ENCODE measurements around the gene AKTIP. TPM values are rescaled to one million over a fixed set of nuclear protein-coding genes. Genes with fewer than 3 reads are reported as not detected.
A peak's percentile ranks its signal among the peaks of the same experiment; 100 is the strongest.

AKTIP gene
- total and polyA plus RNA-seq, 4 donors: 56.8 to 76.2 (median 68.5) TPM

- H3K27me3 ChIP-seq (ENCODE audit: control insufficient read depth, insufficient read depth, low read length): no peaks in the 10 kb centered on the region
- 13% methylated on average over 1 of the region's 5 CpGs for WGBS (ENCODE audit: insufficient coverage)
- no peaks in the 10 kb centered on the region for H3K36me3 ChIP-seq (ENCODE audit: control insufficient read depth, insufficient read depth, low read length)
- H3K4me3 ChIP-seq (ENCODE audit: low read depth, low read length): no peak overlapping the region
- H3K27ac ChIP-seq (ENCODE audit: low read depth, low read length): no peak overlapping the region
- no peaks in the 10 kb centered on the region for H3K9me3 ChIP-seq (ENCODE audit: control insufficient read depth, insufficient read depth, low read length)
- H3K4me1 ChIP-seq (ENCODE audit: control insufficient read depth, insufficient read depth, low read length): no peaks in the 10 kb centered on the region
- DNase-seq (ENCODE audit: low read depth in 4 of 6, low spot score in 6 of 6): no peak
Measured at GRCh38 chr16:53537626-53538025, 34.6 kb upstream of the AKTIP start.

GRCh38 chr16:53534206-53534605 lies 31.2 kb upstream of the AKTIP start:
- 97% methylated on average over 2 of the region's 2 CpGs for WGBS (ENCODE audit: insufficient coverage)
- Histone ChIP-seq H3K27me3 (ENCODE audit: control insufficient read depth, insufficient read depth, low read length) (no peaks in the 10 kb centered on the region), H3K36me3 (ENCODE audit: control insufficient read depth, insufficient read depth, low read length) (no peaks in the 10 kb centered on the region), H3K4me1 (ENCODE audit: control insufficient read depth, insufficient read depth, low read length) (peaks cover 7% of the 10 kb centered on the region), H3K27ac (ENCODE audit: low read depth, low read length) (no peak overlapping the region), H3K9me3 (ENCODE audit: control insufficient read depth, insufficient read depth, low read length) (no peaks in the 10 kb centered on the region), H3K4me3 (ENCODE audit: low read depth, low read length) (no peak overlapping the region)
- DNase-seq (ENCODE audit: low read depth in 4 of 6, low spot score in 6 of 6): no peak

GRCh38 chr16:53530741-53531140 lies 27.7 kb upstream of the AKTIP start:
- H3K4me3 ChIP-seq (ENCODE audit: low read depth, low read length): no peak overlapping the region
- H3K9me3 ChIP-seq (ENCODE audit: control insufficient read depth, insufficient read depth, low read length): no peaks in the 10 kb centered on the region
- H3K27me3 ChIP-seq (ENCODE audit: control insufficient read depth, insufficient read depth, low read length): no peaks in the 10 kb centered on the region
- H3K4me1 ChIP-seq (ENCODE audit: control insufficient read depth, insufficient read depth, low read length): peaks cover 11% of the 10 kb centered on the region
- no CpG with 5 or more reads among the region's 1 CpG for WGBS (ENCODE audit: insufficient coverage)
- no peak overlapping the region for H3K27ac ChIP-seq (ENCODE audit: low read depth, low read length)
- no peak for DNase-seq (ENCODE audit: low read depth in 4 of 6, low spot score in 6 of 6)
- no peaks in the 10 kb centered on the region for H3K36me3 ChIP-seq (ENCODE audit: control insufficient read depth, insufficient read depth, low read length)

- Histone ChIP-seq H3K9me3 (ENCODE audit: control insufficient read depth, insufficient read depth, low read length) (no peaks in the 10 kb centered on the region), H3K4me1 (ENCODE audit: control insufficient read depth, insufficient read depth, low read length) (peaks cover 11% of the 10 kb centered on the region), H3K27ac (ENCODE audit: low read depth, low read length) (no peak overlapping the region), H3K27me3 (ENCODE audit: control insufficient read depth, insufficient read depth, low read length) (no peaks in the 10 kb centered on the region), H3K4me3 (ENCODE audit: low read depth, low read length) (no peak overlapping the region), H3K36me3 (ENCODE audit: control insufficient read depth, insufficient read depth, low read length) (no peaks in the 10 kb centered on the region)
- 29% methylated on average over 9 of the region's 10 CpGs for WGBS (ENCODE audit: insufficient coverage)
- peak in 1 of 6 donors; percentile 63 for DNase-seq (ENCODE audit: low read depth in 4 of 6, low spot score in 6 of 6)
Measured at GRCh38 chr16:53530046-53530445, 27.0 kb upstream of the AKTIP start.

GRCh38 chr16:53529513-53529912 lies 26.5 kb upstream of the AKTIP start:
- no peaks in the 10 kb centered on the region for H3K36me3 ChIP-seq (ENCODE audit: control insufficient read depth, insufficient read depth, low read length)
- H3K27me3 ChIP-seq (ENCODE audit: control insufficient read depth, insufficient read depth, low read length): no peaks in the 10 kb centered on the region
- no peak overlapping the region for H3K27ac ChIP-seq (ENCODE audit: low read depth, low read length)
- H3K4me3 ChIP-seq (ENCODE audit: low read depth, low read length): no peak overlapping the region
- 75% methylated on average over 5 of the region's 14 CpGs for WGBS (ENCODE audit: insufficient coverage)
- no peaks in the 10 kb centered on the region for H3K9me3 ChIP-seq (ENCODE audit: control insufficient read depth, insufficient read depth, low read length)
- H3K4me1 ChIP-seq (ENCODE audit: control insufficient read depth, insufficient read depth, low read length): peaks cover 11% of the 10 kb centered on the region
- peak in 2 of 6 donors; percentile 14 to 87 for DNase-seq (ENCODE audit: low read depth in 4 of 6, low spot score in 6 of 6)

GRCh38 chr16:53528797-53529196 lies 25.8 kb upstream of the AKTIP start:
- DNase-seq (ENCODE audit: low read depth in 4 of 6, low spot score in 6 of 6): no peak
- H3K9me3 ChIP-seq (ENCODE audit: control insufficient read depth, insufficient read depth, low read length): no peaks in the 10 kb centered on the region
- 85% methylated on average over 6 of the region's 6 CpGs for WGBS (ENCODE audit: insufficient coverage)
- no peaks in the 10 kb centered on the region for H3K27me3 ChIP-seq (ENCODE audit: control insufficient read depth, insufficient read depth, low read length)
- H3K36me3 ChIP-seq (ENCODE audit: control insufficient read depth, insufficient read depth, low read length): no peaks in the 10 kb centered on the region
- H3K27ac ChIP-seq (ENCODE audit: low read depth, low read length): no peak overlapping the region
- peaks cover 11% of the 10 kb centered on the region for H3K4me1 ChIP-seq (ENCODE audit: control insufficient read depth, insufficient read depth, low read length)
- H3K4me3 ChIP-seq (ENCODE audit: low read depth, low read length): no peak overlapping the region

- DNase-seq (ENCODE audit: low read depth in 4 of 6, low spot score in 6 of 6): no peak
- H3K4me3 ChIP-seq (ENCODE audit: low read depth, low read length): no peak overlapping the region
- no peaks in the 10 kb centered on the region for H3K27me3 ChIP-seq (ENCODE audit: control insufficient read depth, insufficient read depth, low read length)
- no peak overlapping the region for H3K27ac ChIP-seq (ENCODE audit: low read depth, low read length)
- H3K36me3 ChIP-seq (ENCODE audit: control insufficient read depth, insufficient read depth, low read length): no peaks in the 10 kb centered on the region
- no peaks in the 10 kb centered on the region for H3K9me3 ChIP-seq (ENCODE audit: control insufficient read depth, insufficient read depth, low read length)
- H3K4me1 ChIP-seq (ENCODE audit: control insufficient read depth, insufficient read depth, low read length): peaks cover 4% of the 10 kb centered on the region
- 91% methylated on average over 14 of the region's 15 CpGs for WGBS (ENCODE audit: insufficient coverage)
Measured at GRCh38 chr16:53523971-53524548, 21.1 kb upstream of the AKTIP start.

GRCh38 chr16:53523126-53523804 lies 20.3 kb upstream of the AKTIP start:
- WGBS (ENCODE audit: insufficient coverage): 91% methylated on average over 21 of the region's 21 CpGs
- H3K27me3 ChIP-seq (ENCODE audit: control insufficient read depth, insufficient read depth, low read length): no peaks in the 10 kb centered on the region
- no peaks in the 10 kb centered on the region for H3K36me3 ChIP-seq (ENCODE audit: control insufficient read depth, insufficient read depth, low read length)

GRCh38 chr16:53519417-53520091 lies 16.5 kb upstream of the AKTIP start:
- no peaks in the 10 kb centered on the region for H3K27me3 ChIP-seq (ENCODE audit: control insufficient read depth, insufficient read depth, low read length)
- 93% methylated on average over 5 of the region's 8 CpGs for WGBS (ENCODE audit: insufficient coverage)
- DNase-seq (ENCODE audit: low read depth in 4 of 6, low spot score in 6 of 6): no peak
- no peaks in the 10 kb centered on the region for H3K9me3 ChIP-seq (ENCODE audit: control insufficient read depth, insufficient read depth, low read length)
- H3K4me1 ChIP-seq (ENCODE audit: control insufficient read depth, insufficient read depth, low read length): no peaks in the 10 kb centered on the region
- H3K36me3 ChIP-seq (ENCODE audit: control insufficient read depth, insufficient read depth, low read length): no peaks in the 10 kb centered on the region
- H3K4me3 ChIP-seq (ENCODE audit: low read depth, low read length): no peak overlapping the region
- no peak overlapping the region for H3K27ac ChIP-seq (ENCODE audit: low read depth, low read length)

More at GRCh38 chr16:53523126-53523804, 20.3 kb upstream of the AKTIP start:
- no peak overlapping the region for H3K4me3 ChIP-seq (ENCODE audit: low read depth, low read length)
- DNase-seq (ENCODE audit: low read depth in 4 of 6, low spot score in 6 of 6): no peak
- no peak overlapping the region for H3K27ac ChIP-seq (ENCODE audit: low read depth, low read length)
- H3K9me3 ChIP-seq (ENCODE audit: control insufficient read depth, insufficient read depth, low read length): no peaks in the 10 kb centered on the region
- no peaks in the 10 kb centered on the region for H3K4me1 ChIP-seq (ENCODE audit: control insufficient read depth, insufficient read depth, low read length)
